Activated CD4-positive, alpha-beta T cell treated with anti-CD3 and anti-CD28 coated beads, Interleukin-2, amount 50 U/mL, for 4 hours (primary cell): ENCODE measurements around the gene HIPK1.
"Not testable (repeated sequence)": the region's sequence is repeated elsewhere in the genome, so short reads cannot be mapped to it uniquely, and the experiment has no call there.

Experiments
- DNase-seq, 2 experiments: peaks; one replicate each; pipeline ENCODE4 v3.0.0-alpha.2; 2020

Gene HIPK1

DNA sequence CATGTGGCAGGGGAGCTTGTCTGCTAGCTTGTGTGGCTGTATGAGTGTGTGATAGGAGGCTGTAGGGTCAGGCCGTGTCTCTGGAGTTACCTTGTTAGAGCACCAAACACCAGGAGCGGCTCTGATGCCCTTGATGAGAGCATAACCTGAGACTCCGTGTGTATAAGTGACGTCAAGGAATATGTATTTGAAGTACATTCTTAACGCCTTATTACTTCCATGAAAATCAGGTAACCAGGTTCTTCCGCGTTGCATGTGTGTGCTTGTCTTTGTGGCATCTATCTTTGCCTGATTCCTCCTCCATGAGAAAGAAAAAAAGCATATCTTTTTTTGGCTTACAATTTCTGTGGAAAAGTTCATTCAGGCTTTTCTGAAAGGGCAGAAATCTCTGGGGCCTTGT lies 54.7 kb downstream of the HIPK1 start:
- DNase-seq = no peak

GRCh38 chr1:113984710-113985109 lies 55.6 kb downstream of the HIPK1 start:
- DNase-seq = no peak

- no peak for DNase-seq
Observed at GRCh38 chr1:113986802-113987201, 57.7 kb downstream of the HIPK1 start.

GRCh38 chr1:113987259-113987658 lies 58.1 kb downstream of the HIPK1 start:
- DNase-seq = no peak

DNA sequence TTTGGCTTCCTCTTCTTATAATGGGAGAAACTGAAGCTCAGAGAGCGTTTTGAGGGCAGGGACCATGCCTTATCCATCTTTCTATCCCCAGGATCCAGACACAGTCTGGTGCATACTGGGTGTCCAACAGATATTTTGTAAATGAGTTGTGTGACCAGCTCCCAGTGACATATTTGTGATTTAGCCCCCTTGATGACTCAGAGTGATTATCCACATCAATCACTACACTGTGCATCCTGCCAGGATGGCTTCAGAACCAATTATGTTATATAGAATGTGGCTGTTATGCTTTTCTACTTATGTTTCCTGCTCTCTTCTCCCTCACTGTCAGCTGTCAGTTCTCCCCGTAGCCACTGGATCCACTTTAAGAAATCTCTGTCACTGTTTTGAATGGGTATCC lies 61.4 kb downstream of the HIPK1 start:
- no peak for DNase-seq

GRCh38 chr1:113990961-113991360 lies 61.8 kb downstream of the HIPK1 start:
- no peak for DNase-seq

GRCh38 chr1:113991467-113991997 lies 62.4 kb downstream of the HIPK1 start:
- no peak for DNase-seq

DNA sequence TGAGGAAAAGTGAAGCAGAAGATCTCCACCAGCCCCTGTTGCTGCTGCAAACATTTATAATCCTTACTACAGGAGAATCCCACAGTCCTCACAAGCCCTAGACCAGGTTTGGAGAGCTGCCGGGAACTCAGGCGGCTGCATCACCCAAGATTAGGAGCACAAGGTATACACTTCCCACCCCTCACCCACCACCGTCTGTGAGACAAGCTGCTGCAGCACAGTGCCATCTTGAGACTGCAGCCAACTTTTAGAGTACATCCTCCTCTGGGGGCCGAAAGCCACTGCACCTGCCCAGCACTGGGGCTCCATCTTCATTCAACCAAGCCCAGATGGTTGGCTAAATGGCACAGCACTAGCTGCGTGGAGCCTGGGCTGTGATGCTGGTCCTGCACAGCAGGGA lies 63.9 kb downstream of the HIPK1 start:
- DNase-seq = no peak

DNA sequence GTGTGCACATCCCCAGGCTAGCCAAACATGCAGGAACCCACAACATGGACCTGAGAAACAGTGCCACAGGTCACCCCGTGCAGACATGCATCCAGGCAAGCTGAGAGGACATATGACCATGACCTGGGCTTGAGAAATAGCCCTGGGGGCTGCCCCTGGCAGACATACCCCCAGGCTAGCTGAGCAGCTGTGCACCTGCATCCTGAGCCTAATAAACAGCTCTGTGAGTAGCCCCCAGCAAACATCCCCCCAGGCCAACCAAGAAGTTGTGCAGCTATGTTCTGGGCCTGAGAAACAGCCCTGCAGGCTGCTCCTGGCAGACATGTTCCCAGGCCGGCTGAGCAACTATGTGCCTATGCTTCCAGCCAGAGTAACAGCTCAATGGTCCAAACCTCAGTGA lies 64.6 kb downstream of the HIPK1 start:
- DNase-seq = no peak

GRCh38 chr1:113995382-113995781 lies 66.3 kb downstream of the HIPK1 start:
- no peak for DNase-seq

- no peak for DNase-seq
Observed at GRCh38 chr1:113998361-113998760, 69.2 kb downstream of the HIPK1 start.

DNA sequence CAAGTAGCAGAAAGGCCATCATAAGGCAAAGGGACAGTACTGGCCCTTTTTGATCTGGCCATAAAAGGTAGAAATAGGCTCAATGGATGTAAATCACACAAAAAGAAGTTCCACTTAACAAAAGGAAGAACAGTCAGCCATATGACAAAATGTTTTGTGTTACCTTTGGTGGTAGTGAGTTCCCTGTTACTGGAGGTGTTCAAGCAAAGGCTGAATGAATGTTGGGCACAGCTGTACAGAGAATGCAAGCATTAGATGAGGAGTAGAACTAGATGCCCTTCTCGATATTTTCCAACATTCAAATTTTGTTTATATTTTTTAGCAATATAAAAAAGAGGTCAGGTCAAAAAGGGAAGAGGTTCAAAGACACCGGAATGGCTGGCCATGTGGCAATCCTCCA lies 70.1 kb downstream of the HIPK1 start:
- DNase-seq = no peak

- DNase-seq = no peak
Observed at GRCh38 chr1:113999799-114000198, 70.7 kb downstream of the HIPK1 start.

DNA sequence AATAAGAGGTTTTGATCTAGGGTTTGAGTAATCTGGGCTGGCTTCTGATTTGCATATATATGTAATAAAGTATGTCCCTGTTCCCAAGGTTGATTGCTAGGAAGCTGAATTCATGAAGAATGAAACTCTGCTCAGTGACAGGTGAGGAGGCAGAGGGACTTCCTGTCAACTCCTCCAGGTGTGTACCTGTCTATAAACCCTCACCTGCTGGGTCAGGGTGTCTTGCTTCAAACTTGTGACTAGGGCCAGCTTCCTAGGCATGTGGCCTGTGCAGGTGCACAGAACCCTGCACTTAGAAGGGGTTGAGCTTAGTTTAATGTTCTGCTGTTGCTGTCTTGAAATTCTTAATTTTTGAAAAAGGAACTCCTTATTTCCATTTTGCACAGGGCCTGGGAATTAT lies 71.3 kb downstream of the HIPK1 start:
- no peak for DNase-seq

- no peak for DNase-seq
Observed at GRCh38 chr1:114002492-114003239, 73.5 kb downstream of the HIPK1 start.

- DNase-seq = no peak
Observed at GRCh38 chr1:114003431-114003830, 74.3 kb downstream of the HIPK1 start.

DNA sequence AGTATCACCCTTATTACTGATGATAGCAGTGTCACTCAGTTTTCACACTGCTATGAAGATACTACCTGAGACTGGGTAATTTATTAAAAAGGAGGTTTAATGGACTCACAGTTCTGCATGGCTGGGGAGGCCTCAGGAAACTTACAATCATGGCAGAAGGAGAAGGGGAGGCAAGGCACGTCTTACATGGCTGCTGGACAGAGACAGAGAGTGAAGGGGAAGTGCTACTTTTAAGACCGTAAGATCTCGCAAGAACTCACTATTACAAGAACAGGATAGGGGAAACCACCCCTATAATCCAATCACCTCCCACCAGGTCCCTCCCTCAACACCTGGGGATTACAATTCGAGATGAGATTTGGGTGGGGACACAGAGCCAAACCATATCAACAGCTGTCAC lies 77.7 kb downstream of the HIPK1 start:
- not testable (repeated sequence) for DNase-seq

DNA sequence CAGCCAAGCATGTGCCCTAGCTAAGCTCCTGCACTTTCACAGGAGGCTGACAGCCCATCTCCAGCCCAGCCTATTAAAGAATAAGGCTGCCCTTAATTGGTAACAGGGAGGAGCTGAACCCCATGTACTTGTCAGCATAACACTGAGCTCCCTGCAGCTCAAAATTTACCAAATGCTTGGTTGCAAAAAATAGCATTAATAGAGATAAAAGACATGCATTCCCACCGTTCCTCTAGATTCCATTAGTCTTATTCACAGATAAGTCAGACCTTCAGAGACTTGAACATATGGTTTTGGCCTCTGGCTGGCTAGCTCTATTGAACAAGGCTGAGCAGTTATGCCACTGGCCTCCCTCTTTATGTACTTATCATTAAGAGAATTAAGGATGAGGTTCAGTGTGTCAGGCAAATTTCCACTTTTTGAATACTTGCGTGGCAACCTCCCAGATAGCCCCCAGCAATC lies 79.4 kb downstream of the HIPK1 start:
- DNase-seq = no peak

GRCh38 chr1:114008993-114009392 lies 79.9 kb downstream of the HIPK1 start:
- no peak for DNase-seq

DNA sequence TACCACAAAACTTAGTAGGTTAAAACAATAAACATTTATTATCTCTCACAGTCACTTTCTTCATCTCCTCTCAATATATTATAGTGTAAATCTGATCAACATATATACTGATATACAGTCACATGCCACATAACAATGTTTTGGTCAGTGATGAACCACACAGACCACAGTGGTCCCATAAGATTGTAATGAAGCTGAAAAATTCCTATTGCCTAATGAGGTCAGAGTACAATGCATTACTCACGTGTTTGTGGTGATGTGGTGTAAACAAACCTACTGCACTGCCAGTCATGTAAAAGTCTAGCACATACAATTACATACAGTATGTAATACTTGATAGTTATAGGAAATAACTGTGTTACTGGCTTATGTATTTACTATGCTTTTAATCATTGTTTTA lies 80.3 kb downstream of the HIPK1 start:
- no peak for DNase-seq

DNA sequence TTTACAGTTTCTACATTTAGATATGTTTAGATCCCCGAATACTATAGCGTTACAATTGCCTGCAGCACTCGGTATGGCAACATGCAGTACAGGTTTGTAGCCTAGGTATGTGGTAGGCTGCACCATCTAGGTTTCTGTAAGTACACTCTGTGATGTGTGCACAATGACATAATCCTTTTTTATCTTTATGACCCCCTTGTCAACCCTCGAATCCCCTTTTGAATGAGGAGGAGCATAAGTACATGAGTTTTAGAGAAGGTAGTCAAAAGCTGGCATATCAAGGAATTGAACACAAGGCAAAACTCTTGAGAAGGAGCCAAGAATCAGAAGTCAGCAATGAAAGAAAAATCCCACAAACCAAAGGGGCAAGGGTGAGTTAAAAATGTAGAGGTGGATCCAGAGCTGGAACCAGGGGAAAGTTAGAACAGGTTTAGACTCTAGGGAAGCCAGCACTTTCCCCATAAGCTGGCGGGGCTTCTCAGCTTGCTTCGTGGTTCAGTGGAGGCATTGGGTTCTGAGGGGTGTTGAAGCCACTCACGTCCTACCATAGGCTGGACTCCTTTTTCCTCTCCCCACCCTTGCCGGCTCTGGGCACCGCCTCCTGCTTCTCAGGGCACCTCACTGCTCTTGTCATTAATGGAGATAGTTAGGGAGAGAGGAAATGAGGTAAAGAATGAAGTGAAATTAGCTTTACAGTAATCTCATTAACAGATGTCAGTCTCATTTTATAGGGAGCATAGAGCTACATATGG lies 81.5 kb downstream of the HIPK1 start:
- DNase-seq = no peak

DNA sequence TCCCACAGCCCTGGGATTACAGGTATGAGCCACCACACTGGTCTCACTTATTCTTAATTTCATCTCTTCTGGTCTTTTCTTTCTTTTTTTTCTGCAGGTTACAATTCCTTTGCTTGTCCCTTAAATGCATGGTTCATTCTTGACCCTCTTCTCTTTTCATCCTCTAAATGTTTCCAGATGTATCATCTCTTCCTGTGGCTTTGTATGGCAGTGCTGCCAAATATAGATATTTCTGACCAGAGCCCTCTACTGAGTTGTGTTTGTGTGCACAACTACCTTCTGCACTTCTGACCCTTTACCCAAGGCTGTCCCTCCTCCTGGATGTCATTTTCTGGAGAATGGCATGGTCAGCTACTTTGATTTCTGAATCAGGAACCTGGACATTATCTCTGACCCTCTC lies 82.7 kb downstream of the HIPK1 start:
- no peak for DNase-seq

DNA sequence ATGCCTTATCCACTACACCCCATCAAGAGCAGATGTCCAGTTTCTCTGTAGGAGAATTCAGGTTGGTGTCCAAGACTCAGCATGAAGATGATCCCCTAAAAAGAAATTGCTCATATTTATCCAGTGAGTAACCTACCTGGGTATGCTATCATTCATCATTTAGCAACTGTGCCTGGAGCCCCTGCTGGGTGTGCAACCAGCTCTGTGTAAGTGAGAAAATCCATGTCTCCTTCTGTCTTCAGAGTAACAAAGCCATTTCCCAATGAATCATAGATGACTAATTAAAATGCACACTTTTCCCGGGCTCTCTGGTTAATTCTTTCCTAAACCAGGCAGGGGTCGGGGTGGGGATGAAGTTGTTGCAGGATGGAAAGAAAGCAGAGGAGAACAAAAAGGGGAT lies 86.0 kb downstream of the HIPK1 start:
- no peak for DNase-seq

DNA sequence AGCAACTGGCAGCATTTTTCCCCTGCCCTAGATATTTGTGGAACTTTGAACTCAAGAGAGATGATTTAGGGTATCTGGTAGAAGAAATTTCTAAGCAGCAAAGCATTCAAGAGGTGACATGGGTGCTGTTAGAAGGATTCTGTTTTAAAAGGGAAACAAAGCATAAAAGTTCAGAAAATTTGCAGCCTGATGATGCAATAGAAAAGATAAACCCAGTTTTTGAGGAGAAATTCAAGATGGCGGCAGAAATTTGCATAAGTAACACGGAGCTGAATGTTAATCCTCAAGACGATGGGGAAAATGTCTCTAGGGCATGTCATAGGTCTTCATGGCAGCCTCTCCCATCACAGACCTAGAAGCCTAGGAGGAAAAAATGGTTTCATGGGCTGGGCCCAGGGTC lies 90.6 kb downstream of the HIPK1 start:
- not testable (repeated sequence) for DNase-seq
